GM04503 (cell line): ENCODE data around the gene SRRT.
"Not testable (repeated sequence)": the region's sequence is repeated elsewhere in the genome, so short reads cannot be mapped to it uniquely, and the experiment has no call there.

Source experiments
- DNase-seq: peaks from one replicate; pipeline ENCODE4 v3.0.0-alpha.2; 2012; ENCODE audit warnings: low read depth

Gene SRRT

GRCh38 chr7:100929808-100930174 is 54.9 kb downstream of the SRRT start:
- DNase-seq, result no peak

GRCh38 chr7:100933734-100934133 is 58.8 kb downstream of the SRRT start:
- no peak for DNase-seq

- DNase-seq, result not testable (repeated sequence)
Measured at GRCh38 chr7:100935381-100935780, 60.5 kb downstream of the SRRT start.

- DNase-seq, result not testable (repeated sequence)
Measured at GRCh38 chr7:100936167-100936566, 61.3 kb downstream of the SRRT start.
